Loucy (cell line): ENCODE measurements around the gene TENM3.

ENCODE experiments used
- H2AFZ ChIP-seq: fragments of 200-600 bp; sonication (generic); 2 replicates; pipeline ENCODE4 v1.6.0; 2016; ENCODE audit warnings: antibody characterized with exemption, mild to moderate bottlenecking, low read length, moderate library complexity
- H3F3A ChIP-seq: fragments of 200-600 bp; 2 replicates; pipeline ENCODE4 v1.6.0; 2016; ENCODE audit warnings: antibody characterized with exemption, low read depth, mild to moderate bottlenecking
- H3K27me3 ChIP-seq: fragments of 200-600 bp; sonication (generic); 2 replicates; pipeline ENCODE4 v1.6.1; 2014; ENCODE audit warnings: low read length, mild to moderate bottlenecking; ENCODE audit not compliant: insufficient read depth, poor library complexity, severe bottlenecking
- H3K36me3 ChIP-seq: fragments of 200-600 bp; sonication (generic); 2 replicates; pipeline ENCODE4 v1.6.1; 2016; ENCODE audit warnings: low read length; ENCODE audit not compliant: insufficient read depth
- H3K4me1 ChIP-seq: fragments of 200-600 bp; sonication (generic); 2 replicates; pipeline ENCODE4 v1.5.1; 2014; ENCODE audit warnings: low read length, mild to moderate bottlenecking; ENCODE audit not compliant: insufficient read depth, poor library complexity, severe bottlenecking
- H3K4me2 ChIP-seq: fragments of 200-600 bp; sonication (generic); 2 replicates; pipeline ENCODE4 v1.6.0; 2014; ENCODE audit warnings: antibody characterized with exemption, low read length, low read depth, mild to moderate bottlenecking; ENCODE audit not compliant: poor library complexity, severe bottlenecking
- H3K4me3 ChIP-seq: fragments of 200-600 bp; sonication (generic); 2 replicates; pipeline ENCODE4 v1.5.1; 2014; ENCODE audit warnings: low read length, mild to moderate bottlenecking, mixed read lengths; ENCODE audit not compliant: poor library complexity, severe bottlenecking
- H3K79me2 ChIP-seq: fragments of 200-600 bp; sonication (generic); 2 replicates; pipeline ENCODE4 v1.6.1; 2014; ENCODE audit warnings: low read length; ENCODE audit not compliant: insufficient read depth
- H3K9ac ChIP-seq: fragments of 200-600 bp; sonication (generic); 2 replicates; pipeline ENCODE4 v1.6.0; 2014; ENCODE audit warnings: mild to moderate bottlenecking, low read depth, low read length, moderate library complexity; ENCODE audit not compliant: poor library complexity, severe bottlenecking
- H3K9me2 ChIP-seq: fragments of 200-600 bp; sonication (generic); replicated peaks from 2 replicates; pipeline ENCODE4 v1.6.1; 2016; ENCODE audit warnings: low read depth, low read length, mixed read lengths
- H3K9me3 ChIP-seq: fragments of 200-600 bp; sonication (generic); 2 replicates; pipeline ENCODE4 v1.6.1; 2014; ENCODE audit warnings: mild to moderate bottlenecking, antibody characterized with exemption, low read length, low read depth; ENCODE audit not compliant: insufficient read depth
- H4K20me1 ChIP-seq: fragments of 200-600 bp; sonication (generic); 2 replicates; pipeline ENCODE4 v1.6.0; 2014; ENCODE audit warnings: antibody characterized with exemption, low read length, mild to moderate bottlenecking; ENCODE audit not compliant: insufficient read depth, poor library complexity, severe bottlenecking
- CTCF ChIP-seq: fragments of 200-600 bp; sonication (generic); conservative IDR thresholded peaks from 2 replicates; pipeline ENCODE4 v1.5.1; 2014; ENCODE audit warnings: mild to moderate bottlenecking, antibody characterized with exemption, low read length
- EZH2phosphoT487 ChIP-seq: fragments of 200-600 bp; IDR thresholded peaks from 2 replicates; pipeline ENCODE4 v1.6.1; 2018; ENCODE audit warnings: antibody characterized with exemption, mild to moderate bottlenecking, moderate library complexity, borderline replicate concordance

Gene TENM3

GRCh38 chr4:182492423-182492822 lies 249.2 kb downstream of the TENM3 start:
- no peak for TF ChIP-seq EZH2phosphoT487
- TF ChIP-seq CTCF = no peak

GRCh38 chr4:182493377-182493776 lies 250.2 kb downstream of the TENM3 start:
- no peaks in the 10 kb centered on the region for H3K27me3 ChIP-seq
- no peaks in the 10 kb centered on the region for H3K9me2 ChIP-seq
- no peaks in the 10 kb centered on the region for H3K9me3 ChIP-seq
- H4K20me1 ChIP-seq = no peaks in the 10 kb centered on the region
- H3F3A ChIP-seq = no peaks in the 10 kb centered on the region
- H3K9ac ChIP-seq = no peak overlapping the region
- H3K4me2 ChIP-seq = no peak overlapping the region
- H2AFZ ChIP-seq = no peak overlapping the region
- no peaks in the 10 kb centered on the region for H3K79me2 ChIP-seq
- H3K4me3 ChIP-seq = no peak overlapping the region
- TF ChIP-seq EZH2phosphoT487 = no peak
- no peak for TF ChIP-seq CTCF
- no peaks in the 10 kb centered on the region for H3K4me1 ChIP-seq
- H3K36me3 ChIP-seq = no peaks in the 10 kb centered on the region

More at GRCh38 chr4:182492423-182492822, 249.2 kb downstream of the TENM3 start:
- Histone ChIP-seq H3K79me2 (no peaks in the 10 kb centered on the region), H3K27me3 (no peaks in the 10 kb centered on the region), H3K4me3 (no peak overlapping the region), H4K20me1 (no peaks in the 10 kb centered on the region), H3K36me3 (no peaks in the 10 kb centered on the region), H3K9me3 (no peaks in the 10 kb centered on the region), H2AFZ (no peak overlapping the region), H3F3A (no peaks in the 10 kb centered on the region), H3K4me2 (no peak overlapping the region), H3K9me2 (no peaks in the 10 kb centered on the region), H3K4me1 (no peaks in the 10 kb centered on the region), H3K9ac (no peak overlapping the region)

DNA sequence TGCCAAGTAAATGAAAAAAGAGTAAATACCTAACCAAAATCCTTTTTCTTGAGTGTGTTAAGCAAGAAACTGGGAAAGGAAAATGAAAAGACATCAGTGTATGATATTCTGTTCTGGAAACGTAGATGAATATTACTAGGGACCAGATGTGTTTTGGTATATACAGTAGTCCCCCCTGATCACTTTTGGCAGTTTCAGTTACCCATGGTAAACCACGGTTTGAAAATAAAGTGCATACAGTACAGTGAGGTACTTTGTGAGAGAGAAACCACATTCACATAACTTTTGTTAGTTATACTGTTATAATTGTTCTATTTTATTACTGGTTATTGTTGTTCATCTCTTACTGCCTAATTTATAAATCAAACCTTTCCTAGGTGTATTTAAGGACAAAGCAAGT lies 250.9 kb downstream of the TENM3 start:
- TF ChIP-seq EZH2phosphoT487 = no peak
- no peak for TF ChIP-seq CTCF
- Histone ChIP-seq H3K4me3 (no peak overlapping the region), H3K4me1 (no peaks in the 10 kb centered on the region), H3K9me2 (no peaks in the 10 kb centered on the region), H3K9me3 (no peaks in the 10 kb centered on the region), H3K79me2 (no peaks in the 10 kb centered on the region), H3K9ac (no peak overlapping the region), H4K20me1 (no peaks in the 10 kb centered on the region), H3K36me3 (no peaks in the 10 kb centered on the region), H2AFZ (no peak overlapping the region), H3K4me2 (no peak overlapping the region), H3F3A (no peaks in the 10 kb centered on the region), H3K27me3 (no peaks in the 10 kb centered on the region)
